SK-N-SH (cell line): Measurements from ENCODE around the gene HIF1A. TPM values are rescaled to one million over a fixed set of nuclear protein-coding genes. Genes with fewer than 3 reads are reported as not detected.

ENCODE experiments used
- CTCF ChIA-PET: fragments of 300-600, 350-600 bp; formaldehyde crosslinking; extraction: SDS; loops from one replicate; lab custom pipeline; 2021; lab: Yijun Ruan, JAX
- POLR2A ChIA-PET: fragments of 350-600 bp; sonication (Branson Sonifier 250); formaldehyde crosslinking; extraction: SDS; loops from one replicate; lab custom pipeline; 2020; ENCODE audit warnings: antibody characterized with exemption, inconsistent platforms; lab: Yijun Ruan, JAX
- DNase-seq: peaks from one replicate; pipeline ENCODE4 v3.0.0; 2012
- H2AFZ ChIP-seq: fragments of 200-600 bp; sonication (generic); 2 replicates; pipeline ENCODE4 v1.8.1; 2016; ENCODE audit warnings: antibody characterized with exemption, mild to moderate bottlenecking, low read depth
- H3F3A ChIP-seq: fragments of 200-600 bp; sonication (generic); replicated peaks from 2 replicates; pipeline ENCODE3; 2016; ENCODE audit warnings: antibody characterized with exemption, mild to moderate bottlenecking; ENCODE audit not compliant: insufficient read depth
- H3K27ac ChIP-seq, 2 experiments: fragments of 200-500 bp in 1 of 2; fragments of 200-600 bp in 1 of 2; sonication (Bioruptor generic) in 1 of 2; sonication (generic), shearing (Covaris generic) in 1 of 2; 2 replicates each; pipeline versions ENCODE4 v1.5.1 to v1.6.1; 2014 to 2016; ENCODE audit warnings: low read depth in 2 of 2, inconsistent platforms in 1 of 2, low read length in 1 of 2, mild to moderate bottlenecking in 1 of 2, mixed read lengths in 1 of 2
- H3K27me3 ChIP-seq: fragments of 200-600 bp; sonication (generic), shearing (Covaris generic); 2 replicates; pipeline ENCODE4 v1.6.1; 2016; ENCODE audit warnings: mixed run types; ENCODE audit not compliant: insufficient read depth
- H3K36me3 ChIP-seq, 2 experiments: fragments of 200-500 bp in 1 of 2; fragments of 200-600 bp in 1 of 2; sonication (Bioruptor generic) in 1 of 2; sonication (generic) in 1 of 2; replicated peaks in 1 of 2; 2 replicates each; pipeline versions ENCODE3 to v1.5.1; 2014 to 2016; ENCODE audit warnings: low read length in 1 of 2, mild to moderate bottlenecking in 1 of 2; ENCODE audit not compliant: insufficient read depth in 2 of 2, control insufficient read depth in 1 of 2
- H3K4me1 ChIP-seq, 2 experiments: fragments of 200-500 bp in 1 of 2; fragments of 200-600 bp in 1 of 2; sonication (Bioruptor generic) in 1 of 2; sonication (generic), shearing (Covaris generic) in 1 of 2; 2 replicates each; pipeline versions ENCODE4 v1.5.1 to v1.6.1; 2014 to 2016; ENCODE audit warnings: low read depth in 1 of 2, low read length in 1 of 2, mixed run types in 1 of 2; ENCODE audit not compliant: insufficient read depth in 2 of 2, control insufficient read depth in 1 of 2
- H3K4me2 ChIP-seq: fragments of 200-600 bp; sonication (generic), shearing (Covaris generic); 2 replicates; pipeline ENCODE4 v1.6.1; 2017; ENCODE audit warnings: mixed run types
- H3K4me3 ChIP-seq, 2 experiments: fragments of 200-500 bp in 1 of 2; fragments of 200-600 bp in 1 of 2; sonication (Bioruptor generic) in 1 of 2; sonication (generic), shearing (Covaris generic) in 1 of 2; 2 replicates each; pipeline versions ENCODE4 v1.5.1 to v1.8.1; 2014 to 2016; ENCODE audit warnings: low read depth in 2 of 2, inconsistent platforms in 1 of 2, low read length in 1 of 2, mild to moderate bottlenecking in 1 of 2, mixed read lengths in 1 of 2, moderate library complexity in 1 of 2
- H3K79me2 ChIP-seq: fragments of 200-600 bp; sonication (generic); 2 replicates; pipeline ENCODE4 v1.8.1; 2017; ENCODE audit warnings: mild to moderate bottlenecking; ENCODE audit not compliant: insufficient read depth
- H3K9ac ChIP-seq: fragments of 200-600 bp; sonication (generic); 2 replicates; pipeline ENCODE4 v1.6.1; 2017; ENCODE audit warnings: mixed run types
- H3K9me2 ChIP-seq: fragments of 200-600 bp; sonication (generic); 2 replicates; pipeline ENCODE4 v1.6.1; 2017; ENCODE audit warnings: mixed run types
- H3K9me3 ChIP-seq: fragments of 200-600 bp; sonication (generic); 2 replicates; pipeline ENCODE4 v1.6.1; 2017; ENCODE audit warnings: mixed run types, mild to moderate bottlenecking, moderate library complexity
- H4K20me1 ChIP-seq: fragments of 200-600 bp; sonication (generic); 2 replicates; pipeline ENCODE4 v1.6.1; 2017; ENCODE audit warnings: mild to moderate bottlenecking, mixed run types; ENCODE audit not compliant: insufficient read depth
- FOXJ3 ChIP-seq: sonication (generic); formaldehyde crosslinking; IDR thresholded peaks from 2 replicates; pipeline ENCODE4 v1.5.1; 2020; ENCODE audit warnings: mild to moderate bottlenecking, missing genetic modification reagents
- GATA2 ChIP-seq: sonication (generic); formaldehyde crosslinking; IDR thresholded peaks from 2 replicates; pipeline ENCODE4 v1.5.0; 2020; ENCODE audit warnings: mild to moderate bottlenecking, missing genetic modification reagents
- IRF3 ChIP-seq: fragments of 150-350 bp; IDR thresholded peaks from 2 replicates; pipeline ENCODE4 v1.6.1; 2016; ENCODE audit warnings: mild to moderate bottlenecking, low read depth, low read length
- NFIC ChIP-seq: IDR thresholded peaks from 2 replicates; pipeline ENCODE4 v1.4.0; 2012; ENCODE audit warnings: borderline replicate concordance
- REST ChIP-seq: IDR thresholded peaks from 2 replicates; pipeline ENCODE4 v1.6.1; 2012; ENCODE audit warnings: mild to moderate bottlenecking, low read depth, low read length, moderate library complexity
- RFX5 ChIP-seq: IDR thresholded peaks from 2 replicates; pipeline ENCODE4 v1.6.1; 2012; ENCODE audit warnings: mild to moderate bottlenecking, improper control_type of control experiment, low read length
- SIN3A ChIP-seq: IDR thresholded peaks from 2 replicates; pipeline ENCODE4 v1.6.1; 2012; ENCODE audit warnings: low read depth, mild to moderate bottlenecking, low read length, moderate library complexity, borderline replicate concordance
- SMC3 ChIP-seq: IDR thresholded peaks from 2 replicates; pipeline ENCODE4 v1.6.1; 2012; ENCODE audit warnings: low read depth, low read length, improper control_type of control experiment
- TEAD4 ChIP-seq: IDR thresholded peaks from 2 replicates; pipeline ENCODE4 v1.4.0; 2012; ENCODE audit warnings: mild to moderate bottlenecking, borderline replicate concordance; ENCODE audit not compliant: insufficient read depth
- USF1 ChIP-seq: IDR thresholded peaks from 2 replicates; pipeline ENCODE4 v1.4.0; 2012; ENCODE audit warnings: low read depth, borderline replicate concordance
- YY1 ChIP-seq: IDR thresholded peaks from 2 replicates; pipeline ENCODE4 v1.4.0; 2012; ENCODE audit warnings: low read depth, mild to moderate bottlenecking
- WGBS: methylation state at CpG from one replicate; pipeline ENCODE4 v1.1.6; 2017; ENCODE audit warnings: low lambda C conversion rate; 5-methylcytosine and 5-hydroxymethylcytosine counted together
- polyA plus RNA-seq, 3 experiments: library from polyadenylated mRNA; depleted of rRNA; stranded (reverse); fragments of >200 nt; gene quantifications; 2 replicates each; pipeline ENCODE4 v1.2.3, GENCODE V29; 2012

The HIF1A gene
- polyA plus RNA-seq, 1 of the 3 experiments (the other 2 are of a cell fraction), result 20.8 TPM

- no peak overlapping the region for H3K4me2 ChIP-seq
- CTCF ChIA-PET, result interaction anchor here (0.7 to 1.4 kb wide), 5 partner anchors 15 to 254 kb away, joined by 3 to 4 read pairs (median 4); no protein-coding TSS in a partner anchor
- H3K27me3 ChIP-seq, result no peaks in the 10 kb centered on the region
Observed at GRCh38 chr14:61716956-61717355, 21.6 kb downstream of the HIF1A start.

DNA sequence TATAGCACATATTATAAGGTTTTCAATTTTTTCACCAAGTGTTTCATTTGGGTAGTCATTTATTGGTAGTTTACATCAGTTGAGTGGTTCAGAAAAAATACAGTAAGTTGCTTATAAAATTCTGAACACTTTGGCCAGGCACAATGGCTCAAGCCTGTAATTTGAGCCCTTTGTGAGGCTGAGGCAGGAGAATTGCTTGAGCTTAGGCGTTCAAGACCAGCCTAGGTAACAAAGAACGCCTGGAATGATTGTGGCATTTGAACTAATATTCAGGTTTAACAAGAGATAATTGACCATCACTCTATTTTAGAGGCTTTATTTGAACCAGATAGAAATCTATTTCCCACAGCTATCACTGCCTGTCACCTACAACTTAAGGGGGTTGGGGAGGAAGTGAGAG, 22.7 kb downstream of the HIF1A start:
- Histone ChIP-seq H3K9me2 (no peaks in the 10 kb centered on the region), H3K36me3 (peaks cover 18 to 24% of the 10 kb centered on the region in 2 experiments), H4K20me1 (peaks cover 82% of the 10 kb centered on the region), H2AFZ (no peak overlapping the region), H3K79me2 (peaks cover 97% of the 10 kb centered on the region), H3F3A (peaks cover 10% of the 10 kb centered on the region), H3K4me1 (peaks cover 18 to 27% of the 10 kb centered on the region in 2 experiments; a peak in 3 of 4 replicates), H3K9me3 (no peaks in the 10 kb centered on the region), H3K27me3 (no peaks in the 10 kb centered on the region), H3K4me2 (no peak overlapping the region), H3K27ac (no peak overlapping the region), H3K9ac (no peak overlapping the region), H3K4me3 (no peak overlapping the region)
- POLR2A ChIA-PET, result no interaction called here
- CTCF ChIA-PET, result interaction anchor here (0.7 to 1.0 kb wide), 4 partner anchors 8 to 256 kb away, joined by 3 to 4 read pairs (median 3); no protein-coding TSS in a partner anchor
- DNase-seq, result no peak
- WGBS, result 86% methylated on average over 2 of the region's 2 CpGs
- TF ChIP-seq RFX5 (no peak), YY1 (no peak), REST (no peak), TEAD4 (no peak), GATA2 (CRISPR knock-in tag) (no peak), FOXJ3 (CRISPR knock-in tag) (no peak), SMC3 (no peak), USF1 (no peak)

More at GRCh38 chr14:61716956-61717355, 21.6 kb downstream of the HIF1A start:
- no peak for TF ChIP-seq SIN3A
- no peak for TF ChIP-seq IRF3
- TF ChIP-seq REST, result no peak
- TF ChIP-seq FOXJ3 (CRISPR knock-in tag), result no peak
- no peak for TF ChIP-seq NFIC
- WGBS, result 100% methylated on average over 1 of the region's 1 CpG
- peaks cover 93% of the 10 kb centered on the region for H4K20me1 ChIP-seq
- no peaks in the 10 kb centered on the region for H3K9me3 ChIP-seq
- H3K9me2 ChIP-seq, result no peaks in the 10 kb centered on the region
- peaks cover 20 to 30% of the 10 kb centered on the region in 2 experiments; a peak in 3 of 4 replicates for H3K4me1 ChIP-seq
- H3F3A ChIP-seq, result peaks cover 10% of the 10 kb centered on the region
- DNase-seq, result no peak
- no peak overlapping the region for H3K9ac ChIP-seq
- no peak overlapping the region for H2AFZ ChIP-seq
- no peak overlapping the region for H3K4me3 ChIP-seq
- POLR2A ChIA-PET, result interaction anchor here (1.2 kb wide), 1 partner anchor 45 kb away, joined by 4 read pairs; the partner anchor contains the start of gene SNAPC1
- H3K79me2 ChIP-seq, result peaks cover 99% of the 10 kb centered on the region
- peak overlapping the region in 1 of 2 experiments; percentile 6; a peak in 1 of 4 replicates for H3K27ac ChIP-seq
- peaks cover 7 to 16% of the 10 kb centered on the region in 2 experiments for H3K36me3 ChIP-seq
